COLO829 (cell line): ENCODE measurements around the gene MAP3K5.
A peak's percentile ranks its signal among the peaks of the same experiment; 100 is the strongest.
"Not testable (repeated sequence)": the region's sequence is repeated elsewhere in the genome, so short reads cannot be mapped to it uniquely, and the experiment has no call there.

Experiments used
- DNase-seq: peaks from one replicate; pipeline ENCODE4 v3.0.0; 2012; ENCODE audit warnings: low spot score

Gene MAP3K5

GRCh38 chr6:136773473-136773796 is 18.8 kb downstream of the MAP3K5 start:
- no peak for DNase-seq

- DNase-seq: no peak
Measured at GRCh38 chr6:136772685-136773472, 19.4 kb downstream of the MAP3K5 start.

GRCh38 chr6:136771306-136771705 is 21.0 kb downstream of the MAP3K5 start:
- no peak for DNase-seq

- DNase-seq: no peak
Measured at GRCh38 chr6:136769759-136770158, 22.5 kb downstream of the MAP3K5 start.

GRCh38 chr6:136769124-136769523 is 23.2 kb downstream of the MAP3K5 start:
- no peak for DNase-seq

GRCh38 chr6:136767570-136768309 is 24.5 kb downstream of the MAP3K5 start:
- DNase-seq: no peak

GRCh38 chr6:136767103-136767502 is 25.2 kb downstream of the MAP3K5 start:
- no peak for DNase-seq

- no peak for DNase-seq
Measured at GRCh38 chr6:136766274-136766673, 26.0 kb downstream of the MAP3K5 start.

- DNase-seq: no peak
Measured at GRCh38 chr6:136764517-136764993, 27.7 kb downstream of the MAP3K5 start.

- no peak for DNase-seq
Measured at GRCh38 chr6:136763716-136764516, 28.4 kb downstream of the MAP3K5 start.

- DNase-seq: no peak
Measured at GRCh38 chr6:136763255-136763654, 29.0 kb downstream of the MAP3K5 start.

GRCh38 chr6:136762022-136762975 is 30.0 kb downstream of the MAP3K5 start:
- DNase-seq: no peak

- peak; percentile 14 for DNase-seq
Measured at GRCh38 chr6:136761227-136761922, 30.9 kb downstream of the MAP3K5 start.

- DNase-seq: not testable (repeated sequence)
Measured at GRCh38 chr6:136760781-136761180, 31.5 kb downstream of the MAP3K5 start.

- no peak for DNase-seq
Measured at GRCh38 chr6:136757150-136757549, 35.1 kb downstream of the MAP3K5 start.

GRCh38 chr6:136754820-136755219 is 37.5 kb downstream of the MAP3K5 start:
- no peak for DNase-seq

GRCh38 chr6:136753624-136754023 is 38.7 kb downstream of the MAP3K5 start:
- DNase-seq: no peak

GRCh38 chr6:136752554-136752953 is 39.7 kb downstream of the MAP3K5 start:
- no peak for DNase-seq

GRCh38 chr6:136751991-136752390 is 40.3 kb downstream of the MAP3K5 start:
- DNase-seq: no peak

- no peak for DNase-seq
Measured at GRCh38 chr6:136751522-136751956, 40.7 kb downstream of the MAP3K5 start.
